Myocyte (in vitro differentiated cells): ENCODE data around the gene ZFAND2A. TPM values are rescaled to one million over a fixed set of nuclear protein-coding genes. Genes with fewer than 3 reads are reported as not detected.
"Not testable (repeated sequence)": the region's sequence is repeated elsewhere in the genome, so short reads cannot be mapped to it uniquely, and the experiment has no call there.

Experiments used
- DNase-seq: peaks from one replicate; pipeline ENCODE4 v3.0.0-alpha.2; 2012; ENCODE audit warnings: low read depth
- total RNA-seq: library from RNA; depleted of rRNA; stranded (reverse); fragments of >200 nt; gene quantifications from 2 replicates; pipeline ENCODE4 v1.2.3, GENCODE V29; 2014

ZFAND2A gene
- total RNA-seq, 1 donor from 2014 or later, result 16.7 TPM

GRCh38 chr7:1175967-1176851 is 16.2 kb upstream of the ZFAND2A start:
- peak; percentile 68 for DNase-seq

- no peak for DNase-seq
These were observed 15.6 kb upstream of the ZFAND2A start for GRCh38 chr7:1175597-1175966.

GRCh38 chr7:1174881-1175596 is 15.0 kb upstream of the ZFAND2A start:
- DNase-seq, result no peak

GRCh38 chr7:1174002-1174401 is 14.0 kb upstream of the ZFAND2A start:
- DNase-seq, result no peak

- no peak for DNase-seq
These were observed 12.9 kb upstream of the ZFAND2A start for GRCh38 chr7:1172666-1173523.

DNA sequence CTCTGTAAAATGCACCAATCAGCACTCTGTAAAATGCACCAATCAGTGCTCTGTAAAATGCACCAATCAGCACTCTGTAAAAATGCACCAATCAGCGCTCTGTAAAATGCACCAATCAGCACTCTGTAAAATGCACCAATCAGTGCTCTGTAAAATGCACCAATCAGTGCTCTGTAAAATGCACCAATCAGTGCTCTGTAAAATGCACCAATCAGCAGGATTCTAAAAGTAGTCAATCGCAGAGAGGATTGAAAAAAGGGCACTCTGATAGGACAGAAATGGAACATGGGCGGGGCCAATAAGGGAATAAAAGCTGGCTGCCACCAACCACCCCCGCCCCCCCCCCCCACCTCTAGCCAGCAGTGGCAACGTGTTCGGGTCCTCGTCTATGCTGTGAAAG is 11.5 kb upstream of the ZFAND2A start:
- DNase-seq, result not testable (repeated sequence)

- no peak for DNase-seq
These were observed 10.9 kb upstream of the ZFAND2A start for GRCh38 chr7:1170741-1171501.

GRCh38 chr7:1169409-1170368 is 9.7 kb upstream of the ZFAND2A start:
- peak; percentile 86 for DNase-seq

- DNase-seq, result no peak
These were observed 8.4 kb upstream of the ZFAND2A start for GRCh38 chr7:1168422-1168821.

GRCh38 chr7:1164436-1164835 is 4.4 kb upstream of the ZFAND2A start:
- no peak for DNase-seq

- no peak for DNase-seq
These were observed 3.1 kb upstream of the ZFAND2A start for GRCh38 chr7:1163121-1163520.

GRCh38 chr7:1160670-1161021 is 650 bp upstream of the ZFAND2A start:
- DNase-seq, result peak; percentile 47

DNA sequence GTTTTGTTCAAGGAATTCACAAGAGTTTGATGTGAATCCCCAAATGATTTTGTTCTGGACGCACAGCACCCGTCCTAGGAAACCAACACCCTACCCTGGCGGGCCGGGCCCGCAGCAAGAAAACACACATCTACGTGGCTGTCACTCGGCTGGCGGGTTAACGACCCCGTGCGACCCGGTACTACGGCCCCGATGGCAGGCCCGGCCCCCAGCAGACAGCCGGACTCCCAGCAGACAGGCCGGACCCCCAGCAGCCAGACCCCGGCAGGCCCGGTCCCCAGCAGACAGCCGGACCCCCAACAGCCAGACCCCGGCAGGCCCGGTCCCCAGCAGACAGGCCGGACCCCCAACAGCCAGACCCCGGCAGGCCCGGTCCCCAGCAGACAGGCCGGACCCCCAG is 765 bp downstream of the ZFAND2A start:
- not testable (repeated sequence) for DNase-seq

DNA sequence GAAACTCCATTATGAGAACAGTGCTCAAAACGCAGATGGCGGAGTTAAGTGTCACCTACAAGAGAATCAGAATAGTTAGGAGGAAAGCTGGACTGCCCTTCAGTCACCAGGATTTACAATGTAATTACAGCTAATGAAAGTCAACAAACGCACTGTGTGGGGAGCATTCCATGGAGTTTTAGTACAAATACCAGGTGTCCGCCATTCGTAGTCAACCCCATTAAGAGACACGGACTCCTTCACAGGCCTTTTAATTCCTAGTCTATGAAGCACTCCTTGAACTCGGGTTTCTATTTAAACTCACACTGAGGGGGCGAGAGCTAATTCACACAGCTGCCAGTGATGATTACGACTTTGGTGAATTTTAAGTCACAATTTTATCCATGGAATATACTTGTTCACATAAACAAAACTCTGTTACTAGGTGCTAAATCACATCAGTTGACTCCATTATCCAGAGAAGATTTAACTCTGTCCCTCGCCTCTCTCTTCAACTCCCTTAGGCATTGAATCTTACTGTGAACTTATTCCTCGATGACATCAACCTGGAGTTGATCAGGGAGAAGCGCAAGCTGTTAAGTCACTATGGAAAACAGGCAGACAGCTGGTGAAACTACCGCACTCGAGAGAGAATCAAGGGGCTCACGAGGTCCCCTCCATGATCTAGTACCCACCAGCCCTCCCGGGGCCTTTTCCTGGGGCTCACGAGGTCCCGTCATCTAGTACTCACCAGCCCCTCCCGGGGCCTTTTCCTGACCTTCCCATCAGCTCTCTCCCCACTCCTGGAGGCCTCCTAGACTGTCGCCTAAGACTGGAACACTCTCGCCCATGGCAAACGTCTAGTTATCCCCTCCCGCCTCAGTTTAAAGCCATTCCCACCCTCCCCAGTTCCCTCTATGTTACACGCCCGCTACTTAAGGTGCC is 1.5 kb downstream of the ZFAND2A start:
- no peak for DNase-seq

- DNase-seq, result peak; percentile 82
These were observed 3.0 kb downstream of the ZFAND2A start for GRCh38 chr7:1156782-1157535.

GRCh38 chr7:1155818-1156781 is 3.9 kb downstream of the ZFAND2A start:
- DNase-seq, result not testable (repeated sequence)
